WI38 (cell line): Measurements from ENCODE around the gene KDM6B.

Experiments used
- H3K4me3 ChIP-seq: 2 replicates; pipeline ENCODE4 v1.5.1; 2011; ENCODE audit warnings: low read depth, mild to moderate bottlenecking, control low read depth, low read length
- TF ChIP-seq, protein P1 (sequence below): IDR thresholded peaks from 2 replicates; pipeline ENCODE4 v1.5.1; 2012; ENCODE audit warnings: low read depth, mild to moderate bottlenecking, control low read depth, low read length

The KDM6B gene

DNA sequence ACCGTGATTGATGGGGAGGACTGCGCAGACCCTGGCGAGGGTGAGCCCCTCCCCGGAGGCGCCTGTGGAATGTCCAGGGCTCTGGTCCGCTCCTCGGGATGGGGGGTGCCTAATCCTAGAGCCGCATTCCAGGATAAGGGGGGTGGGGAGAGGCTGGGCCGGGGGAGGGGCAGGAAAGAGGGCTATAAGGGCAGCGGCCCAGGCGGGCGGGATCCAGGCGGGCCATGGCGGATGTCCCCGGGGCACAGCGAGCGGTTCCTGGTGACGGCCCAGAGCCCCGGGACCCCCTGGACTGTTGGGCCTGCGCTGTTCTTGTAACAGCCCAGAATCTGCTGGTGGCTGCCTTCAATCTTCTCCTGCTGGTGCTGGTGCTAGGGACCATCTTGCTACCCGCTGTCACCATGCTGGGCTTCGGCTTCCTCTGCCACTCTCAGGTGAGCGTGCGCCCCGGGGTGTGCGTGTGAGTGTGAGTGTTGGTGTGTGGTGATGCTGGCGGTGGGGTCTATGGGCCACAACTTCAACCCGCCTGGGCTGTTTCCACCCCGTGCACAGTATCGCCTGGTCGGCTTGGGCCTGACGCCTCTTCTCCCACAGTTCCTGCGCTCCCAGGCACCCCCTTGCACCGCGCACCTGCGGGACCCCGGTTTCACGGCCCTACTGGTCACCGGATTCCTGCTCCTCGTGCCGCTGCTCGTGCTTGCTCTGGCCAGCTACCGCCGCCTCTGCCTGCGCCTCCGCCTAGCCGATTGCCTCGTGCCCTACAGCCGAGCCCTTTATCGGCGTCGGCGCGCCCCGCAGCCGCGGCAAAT is 21.0 kb downstream of the KDM6B start, which contains the start of gene TMEM88:
Gene TMEM88 (plus strand): TSS at position 216 of the 809 bp plus-strand sequence. CDS start 9 bp downstream, at position 225.
- peak within 1 kb of the TSS; percentile 80; the same call in 1 of the 2 replicates for H3K4me3 ChIP-seq
- TF ChIP-seq, protein P1, sequence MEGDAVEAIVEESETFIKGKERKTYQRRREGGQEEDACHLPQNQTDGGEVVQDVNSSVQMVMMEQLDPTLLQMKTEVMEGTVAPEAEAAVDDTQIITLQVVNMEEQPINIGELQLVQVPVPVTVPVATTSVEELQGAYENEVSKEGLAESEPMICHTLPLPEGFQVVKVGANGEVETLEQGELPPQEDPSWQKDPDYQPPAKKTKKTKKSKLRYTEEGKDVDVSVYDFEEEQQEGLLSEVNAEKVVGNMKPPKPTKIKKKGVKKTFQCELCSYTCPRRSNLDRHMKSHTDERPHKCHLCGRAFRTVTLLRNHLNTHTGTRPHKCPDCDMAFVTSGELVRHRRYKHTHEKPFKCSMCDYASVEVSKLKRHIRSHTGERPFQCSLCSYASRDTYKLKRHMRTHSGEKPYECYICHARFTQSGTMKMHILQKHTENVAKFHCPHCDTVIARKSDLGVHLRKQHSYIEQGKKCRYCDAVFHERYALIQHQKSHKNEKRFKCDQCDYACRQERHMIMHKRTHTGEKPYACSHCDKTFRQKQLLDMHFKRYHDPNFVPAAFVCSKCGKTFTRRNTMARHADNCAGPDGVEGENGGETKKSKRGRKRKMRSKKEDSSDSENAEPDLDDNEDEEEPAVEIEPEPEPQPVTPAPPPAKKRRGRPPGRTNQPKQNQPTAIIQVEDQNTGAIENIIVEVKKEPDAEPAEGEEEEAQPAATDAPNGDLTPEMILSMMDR: no peak

DNA sequence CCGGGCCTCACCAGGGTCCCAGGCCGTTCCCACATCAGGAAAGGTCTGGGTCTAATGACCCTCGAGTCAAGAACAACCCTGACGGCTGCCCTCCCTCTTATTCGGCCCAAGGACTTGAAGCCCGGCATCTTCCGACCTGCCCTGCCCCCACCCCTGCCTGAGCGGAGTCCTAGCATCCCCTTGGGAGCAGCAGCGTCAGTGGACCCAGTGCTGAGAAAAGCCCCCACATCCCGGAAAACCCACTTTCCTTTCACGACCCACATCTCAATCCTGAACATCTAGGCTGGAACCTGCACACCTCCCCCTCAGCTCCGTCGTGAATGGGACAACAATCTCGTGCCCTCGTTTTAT is 21.6 kb downstream of the KDM6B start:
- H3K4me3 ChIP-seq: peak overlapping the region; percentile 80; the same call in 1 of the 2 replicates
- TF ChIP-seq, protein P1: no peak

DNA sequence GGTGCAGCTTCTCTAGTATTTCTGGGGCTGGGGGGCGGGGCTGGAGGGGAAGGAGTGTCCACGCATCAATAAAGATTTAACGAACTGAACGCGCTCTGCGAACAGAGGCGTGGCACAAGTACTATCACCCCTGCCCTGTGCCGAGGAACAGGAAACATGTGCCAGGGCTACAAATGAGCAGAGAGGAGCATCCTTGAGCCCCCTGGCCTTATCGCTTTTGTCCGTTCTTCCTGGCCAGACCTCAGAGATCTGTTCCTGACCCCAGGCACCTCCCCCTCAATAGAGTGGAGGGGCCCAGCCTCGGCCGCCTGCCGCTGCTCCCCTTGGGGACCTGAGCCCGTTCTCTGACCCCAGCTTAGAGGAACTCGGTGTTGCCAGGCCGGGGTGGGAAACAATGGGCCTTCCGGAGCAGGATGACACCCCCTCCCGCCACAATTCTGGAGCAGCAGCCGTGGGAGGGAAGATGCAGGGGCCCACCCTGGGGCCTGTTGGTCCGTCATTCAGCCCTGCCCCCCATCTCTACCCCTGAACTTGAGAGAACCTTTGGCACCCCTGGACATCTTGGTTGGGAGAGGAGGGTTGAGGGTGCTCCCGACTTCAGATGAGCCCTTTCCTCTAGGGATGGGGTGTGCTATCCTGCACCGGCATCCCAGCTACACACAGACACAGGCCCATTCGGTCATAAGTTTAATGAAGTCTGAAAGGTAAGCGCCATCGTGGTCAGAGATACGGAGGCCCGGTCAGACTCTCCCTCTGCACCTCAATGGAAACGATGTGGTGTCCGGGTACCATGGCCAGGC is 22.2 kb downstream of the KDM6B start:
- H3K4me3 ChIP-seq: peak overlapping the region; percentile 80
- TF ChIP-seq, protein P1: no peak

DNA sequence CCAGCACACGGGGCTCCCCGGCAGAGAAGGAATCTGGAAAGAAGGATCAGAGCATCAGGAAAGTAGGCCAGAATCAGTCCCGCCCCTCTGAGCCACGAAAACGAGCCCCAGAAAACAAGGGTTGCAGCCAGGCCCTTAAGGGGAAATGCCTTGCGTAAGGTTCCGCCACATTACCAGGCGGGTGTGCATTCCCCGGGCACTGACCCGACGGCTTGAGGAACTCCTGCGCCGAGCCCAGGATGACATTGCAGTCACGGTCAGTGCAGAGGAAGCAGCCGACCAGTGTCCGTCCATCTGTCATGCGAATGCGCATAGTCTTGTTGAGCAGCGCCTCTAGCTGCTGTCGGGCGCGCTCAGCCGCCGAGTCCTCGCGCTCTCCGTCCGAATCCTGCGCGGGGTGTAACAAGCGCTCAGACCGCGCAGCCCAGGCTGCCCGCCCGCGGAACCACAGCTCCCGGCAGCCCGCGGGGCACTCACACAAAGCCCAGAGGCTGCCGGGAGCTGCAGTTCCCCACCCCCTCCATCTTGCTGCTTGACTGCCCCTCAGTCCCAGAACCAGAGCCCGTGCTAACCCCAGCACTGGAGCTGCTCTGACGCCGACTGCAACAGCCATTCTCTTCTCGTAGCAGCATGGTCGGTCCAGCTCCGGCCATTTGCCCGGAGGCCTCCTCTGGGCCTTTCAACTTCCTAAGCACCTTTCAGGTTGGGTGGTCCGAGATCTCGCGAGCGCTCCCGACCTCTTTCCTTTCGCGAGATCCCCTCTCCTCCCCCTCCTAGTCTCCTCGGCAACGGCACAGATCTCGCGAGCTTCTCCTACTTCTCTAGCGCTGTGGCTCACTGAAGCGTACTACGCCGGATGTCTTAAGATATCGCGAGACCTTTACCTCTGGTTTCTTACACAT is 23.0 kb downstream of the KDM6B start, which contains the start of gene NAA38:
Gene NAA38 (minus strand): TSS at position 749 of the 902 bp plus-strand sequence. CDS start 96 bp downstream, at position 653.
- H3K4me3 ChIP-seq: peak within 1 kb of the TSS; percentile 80
- TF ChIP-seq, protein P1: peak; percentile 25

DNA sequence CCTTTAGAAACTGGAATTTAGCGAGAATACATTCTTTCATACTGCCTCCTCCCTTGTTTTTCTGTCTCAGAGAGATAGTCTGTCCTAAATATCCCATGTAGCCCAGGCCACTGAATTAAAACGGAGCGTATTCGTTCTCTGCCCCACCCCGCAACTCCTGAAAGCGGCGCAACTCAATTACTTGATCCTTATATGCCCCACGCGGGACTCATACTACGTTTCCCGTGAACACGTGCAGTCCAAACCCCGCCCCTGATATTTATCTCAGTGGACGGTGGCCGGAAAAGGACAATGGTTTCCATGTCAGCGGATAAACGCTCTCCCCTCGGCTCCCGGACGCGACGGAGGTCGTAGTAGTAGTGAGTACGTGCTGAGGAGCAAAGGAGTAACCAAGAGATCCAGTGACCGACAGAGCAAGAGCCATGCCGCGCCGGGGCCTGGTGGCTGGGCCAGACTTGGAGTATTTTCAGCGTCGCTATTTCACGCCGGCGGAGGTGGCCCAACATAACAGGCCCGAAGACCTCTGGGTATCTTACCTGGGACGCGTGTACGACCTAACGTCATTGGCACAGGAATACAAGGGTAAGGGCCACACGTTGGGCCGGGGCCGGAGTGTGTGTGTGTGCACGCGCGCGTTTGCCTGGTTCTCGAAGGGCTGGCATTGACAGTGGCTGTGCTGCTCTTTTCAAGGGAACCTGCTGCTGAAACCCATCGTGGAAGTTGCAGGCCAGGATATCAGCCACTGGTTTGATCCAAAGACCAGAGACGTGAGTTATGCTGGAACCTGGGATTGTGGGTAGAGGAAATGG is 23.9 kb downstream of the KDM6B start, which contains the start of gene CYB5D1:
Gene CYB5D1 (plus strand): TSS at position 291 of the 809 bp plus-strand sequence. CDS start 132 bp downstream, at position 423.
- H3K4me3 ChIP-seq: peak within 1 kb of the TSS; percentile 80
- TF ChIP-seq, protein P1: no peak

DNA sequence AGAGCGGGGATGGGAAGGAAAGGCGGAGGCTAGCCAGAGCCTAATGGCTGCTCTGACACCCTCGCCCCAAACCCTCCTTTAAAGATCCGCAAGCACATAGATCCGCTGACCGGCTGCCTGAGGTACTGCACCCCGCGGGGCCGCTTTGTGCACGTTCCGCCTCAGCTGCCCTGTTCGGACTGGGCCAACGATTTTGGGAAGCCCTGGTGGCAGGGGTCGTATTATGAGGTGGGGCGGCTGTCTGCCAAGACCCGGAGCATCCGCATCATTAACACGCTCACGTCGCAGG is 24.4 kb downstream of the KDM6B start:
- TF ChIP-seq, protein P1: peak; percentile 40; the same call in 1 of the 2 replicates
- peak overlapping the region; percentile 80 for H3K4me3 ChIP-seq
